RWPE1 (cell line): ENCODE data around the gene WDR76.
"Not testable (repeated sequence)": the region's sequence is repeated elsewhere in the genome, so short reads cannot be mapped to it uniquely, and the experiment has no call there.

Experiments
- CTCF ChIA-PET: fragments of 350-600 bp; sonication (Branson Sonifier 250); formaldehyde crosslinking; extraction: SDS; loops from one replicate; lab custom pipeline; 2021; lab: Yijun Ruan, JAX
- POLR2A ChIA-PET: fragments of 400-600 bp; formaldehyde crosslinking; extraction: SDS; loops from one replicate; lab custom pipeline; 2020; ENCODE audit warnings: antibody characterized with exemption; ENCODE audit not compliant: low non-redundant PET; lab: Yijun Ruan, JAX
- DNase-seq: peaks from one replicate; pipeline ENCODE4 v3.0.0; 2012; ENCODE audit warnings: low spot score
- H3K27ac ChIP-seq: fragments of 450-650 bp; 2 replicates; pipeline ENCODE4 v1.5.1; 2017
- CTCF ChIP-seq: fragments of 450-650 bp; conservative IDR thresholded peaks from 2 replicates; pipeline ENCODE4 v1.5.1; 2017; ENCODE audit warnings: low read depth, mild to moderate bottlenecking

Gene WDR76

DNA sequence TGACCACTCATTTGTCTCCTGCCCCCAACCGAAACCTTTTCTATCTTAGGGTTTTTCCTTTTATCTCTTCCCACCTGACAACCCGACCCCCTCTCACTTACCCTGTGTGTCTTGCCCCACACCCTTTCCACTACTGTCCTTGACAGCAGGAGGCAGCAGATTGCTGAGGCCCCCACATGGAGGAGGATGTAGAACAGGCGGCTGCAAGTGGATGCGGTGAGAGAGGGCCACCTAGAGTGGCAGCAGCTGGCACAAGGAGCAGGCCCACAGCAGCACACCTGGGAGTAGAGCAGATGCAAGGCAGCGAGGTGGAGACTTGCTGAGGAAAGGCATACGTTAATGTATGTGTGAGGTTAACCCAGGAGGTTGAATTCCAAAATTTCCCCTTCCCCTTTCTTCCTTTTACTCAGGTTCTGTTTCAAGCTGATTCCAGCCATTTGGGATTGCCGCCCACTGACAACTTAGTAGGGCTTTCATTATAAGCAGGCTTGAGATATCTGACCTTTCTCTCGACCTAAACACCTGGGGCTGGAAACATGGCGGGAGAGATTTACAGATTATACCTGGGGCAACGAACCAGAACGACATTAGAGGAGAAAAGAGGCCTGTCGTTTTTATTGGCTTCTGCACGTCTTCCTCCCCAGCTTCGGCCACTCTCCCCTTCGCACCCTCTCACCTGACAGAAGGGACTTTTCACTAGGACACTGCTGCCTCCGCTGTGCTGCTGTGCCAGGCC is 27.4 kb upstream of the WDR76 start:
- DNase-seq = no peak
- ChIA-PET POLR2A (no interaction called here), CTCF (no interaction called here)
- no peak for TF ChIP-seq CTCF
- H3K27ac ChIP-seq = peak overlapping the region; percentile 84

- TF ChIP-seq CTCF = no peak
- no peak for DNase-seq
- ChIA-PET CTCF (no interaction called here), POLR2A (no interaction called here)
- H3K27ac ChIP-seq = peak within 1 kb of the TSS; percentile 84
Observed at GRCh38 chr15:43799945-43800285, 26.9 kb upstream of the WDR76 start, which contains the start of gene SERINC4. Gene SERINC4, minus strand, starts transcription at chr15:43800220. Its CDS starts 234 bp downstream, at chr15:43799986.

DNA sequence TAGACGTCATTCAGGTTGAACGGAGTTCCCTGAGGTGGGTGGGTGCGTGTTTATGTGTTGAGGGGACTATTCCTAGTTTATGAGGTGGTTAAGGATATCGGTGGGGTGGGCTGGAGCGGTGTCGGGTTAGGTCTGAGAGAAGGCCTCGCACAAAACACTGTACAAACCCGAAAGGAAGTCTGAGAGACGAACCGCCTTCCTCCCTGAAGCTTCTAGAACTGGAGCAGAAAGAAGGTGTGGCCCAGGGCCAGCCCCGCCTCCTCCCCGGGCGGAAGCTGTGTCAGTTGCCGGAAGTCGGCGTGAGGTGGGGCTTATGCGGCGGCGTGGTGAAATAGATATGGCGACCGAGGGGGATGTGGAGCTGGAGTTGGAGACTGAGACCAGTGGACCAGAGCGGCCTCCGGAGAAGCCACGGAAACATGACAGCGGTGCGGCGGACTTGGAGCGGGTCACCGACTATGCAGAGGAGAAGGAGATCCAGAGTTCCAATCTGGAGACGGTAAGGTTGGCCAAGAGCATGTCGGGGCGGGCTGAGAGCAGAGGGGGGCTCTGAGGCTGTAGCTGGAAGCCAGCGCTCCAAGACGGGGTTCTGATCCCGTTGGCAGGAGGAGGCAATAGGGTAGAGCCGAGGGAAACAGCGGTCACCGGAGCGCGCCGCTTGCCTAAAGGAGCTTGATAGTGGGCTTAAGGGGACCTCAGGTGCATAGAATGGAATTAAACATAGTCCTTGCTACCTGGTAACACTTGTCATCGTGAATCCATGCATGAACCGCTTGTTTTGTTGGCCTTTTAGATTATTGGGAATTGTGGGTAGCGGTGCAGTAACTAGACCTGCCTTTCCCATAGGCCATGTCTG is 26.3 kb upstream of the WDR76 start, which contains the start of gene HYPK:
HYPK (plus strand) TSS at position 314 of the 856 bp plus-strand sequence; CDS start at position 338, 24 bp downstream.
- TF ChIP-seq CTCF = no peak
- H3K27ac ChIP-seq = peak within 1 kb of the TSS; percentile 84
- CTCF ChIA-PET = no interaction called here
- DNase-seq = peak; percentile 88
- POLR2A ChIA-PET = interaction anchor here (0.5 kb wide), 1 partner anchor 37 kb away, joined by 3 read pairs; no protein-coding TSS in a partner anchor

- peak overlapping the region; percentile 30 for H3K27ac ChIP-seq
- POLR2A ChIA-PET, DNase-seq, CTCF ChIA-PET: not testable (repeated sequence)
Observed at GRCh38 chr15:43802676-43803075, 24.1 kb upstream of the WDR76 start.

DNA sequence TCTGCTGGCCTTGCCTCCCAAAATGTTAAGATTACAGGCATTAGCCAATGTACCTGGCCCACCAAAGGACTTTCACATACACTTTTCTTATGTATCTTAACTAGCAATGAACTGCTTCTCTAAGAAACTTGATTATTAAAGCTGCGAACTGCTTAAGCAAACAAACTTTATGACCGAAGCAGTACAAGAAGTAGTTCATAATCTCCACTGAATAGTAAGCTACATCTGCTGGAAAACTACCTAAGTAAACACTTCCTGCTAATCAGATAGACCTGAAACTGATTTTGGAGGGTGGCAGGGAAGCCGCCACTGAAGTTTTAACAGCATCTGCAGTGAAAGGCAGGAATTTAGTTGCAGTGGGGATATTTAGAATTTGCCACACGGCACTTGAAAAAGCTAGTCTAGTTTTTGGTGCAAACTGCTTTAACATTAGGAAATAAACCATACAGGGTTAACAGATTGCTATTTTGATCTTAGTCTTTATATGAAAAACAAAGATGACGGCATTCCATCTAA is 18.3 kb upstream of the WDR76 start:
- no peak overlapping the region for H3K27ac ChIP-seq
- CTCF ChIA-PET = interaction anchor here (0.5 kb wide), 1 partner anchor 23 kb away, joined by 3 read pairs; no protein-coding TSS in a partner anchor
- no peak for TF ChIP-seq CTCF
- POLR2A ChIA-PET = no interaction called here
- no peak for DNase-seq

GRCh38 chr15:43808960-43809678 is 17.7 kb upstream of the WDR76 start:
- POLR2A ChIA-PET = no interaction called here
- no peak for DNase-seq
- no peak for TF ChIP-seq CTCF
- H3K27ac ChIP-seq = no peak overlapping the region
- CTCF ChIA-PET = interaction anchor here (0.6 kb wide), 1 partner anchor 23 kb away, joined by 5 read pairs; no protein-coding TSS in a partner anchor

GRCh38 chr15:43815064-43815463 is 11.7 kb upstream of the WDR76 start:
- CTCF ChIA-PET, POLR2A ChIA-PET, DNase-seq, H3K27ac ChIP-seq: not testable (repeated sequence)
